KMS-11 (cell line): ENCODE data around the gene PIK3C2B.

Source experiments
- H2AFZ ChIP-seq: fragments of 200-600 bp; sonication (generic); 2 replicates; pipeline ENCODE4 v1.6.1; 2016; ENCODE audit warnings: antibody characterized with exemption, mixed run types, low read depth
- H3K27ac ChIP-seq: fragments of 200-600 bp; sonication (generic); 2 replicates; pipeline ENCODE4 v1.6.1; 2016; ENCODE audit warnings: mild to moderate bottlenecking, mixed run types
- H3K27me3 ChIP-seq: fragments of 200-600 bp; sonication (generic); 2 replicates; pipeline ENCODE4 v1.6.1; 2017; ENCODE audit warnings: mild to moderate bottlenecking, low read depth, mixed run types, moderate library complexity; ENCODE audit not compliant: insufficient read depth
- H3K36me3 ChIP-seq: fragments of 200-600 bp; sonication (generic); 2 replicates; pipeline ENCODE4 v1.6.1; 2017; ENCODE audit warnings: mild to moderate bottlenecking, mixed run types; ENCODE audit not compliant: insufficient read depth
- H3K4me1 ChIP-seq: fragments of 200-600 bp; sonication (generic); 2 replicates; pipeline ENCODE4 v1.6.1; 2016; ENCODE audit warnings: mild to moderate bottlenecking, low read depth, mixed run types; ENCODE audit not compliant: poor library complexity, severe bottlenecking
- H3K4me2 ChIP-seq: fragments of 200-600 bp; sonication (generic); 2 replicates; pipeline ENCODE4 v1.7.0; 2016; ENCODE audit warnings: mild to moderate bottlenecking, mixed run types
- H3K4me3 ChIP-seq: fragments of 200-600 bp; sonication (generic); IDR thresholded peaks from 2 replicates; pipeline ENCODE4 v1.6.1; 2017; ENCODE audit warnings: low read depth, low read length, mixed read lengths; ENCODE audit not compliant: insufficient read depth
- H3K79me2 ChIP-seq: fragments of 200-600 bp; sonication (generic); 2 replicates; pipeline ENCODE4 v1.6.1; 2016; ENCODE audit warnings: low read depth, mixed run types; ENCODE audit not compliant: insufficient read depth
- H3K9ac ChIP-seq: fragments of 200-600 bp; sonication (generic); 2 replicates; pipeline ENCODE4 v1.6.1; 2016; ENCODE audit warnings: mild to moderate bottlenecking, mixed run types
- H4K20me1 ChIP-seq: fragments of 200-600 bp; sonication (generic); 2 replicates; pipeline ENCODE4 v1.6.1; 2016; ENCODE audit warnings: mild to moderate bottlenecking, mixed run types; ENCODE audit not compliant: insufficient read depth
- CTCF ChIP-seq: fragments of 200-600 bp; sonication (generic); conservative IDR thresholded peaks from 2 replicates; pipeline ENCODE4 v1.6.1; 2017; ENCODE audit warnings: low read depth, mild to moderate bottlenecking, antibody characterized with exemption, low read length, moderate library complexity, mixed read lengths

Gene PIK3C2B

DNA sequence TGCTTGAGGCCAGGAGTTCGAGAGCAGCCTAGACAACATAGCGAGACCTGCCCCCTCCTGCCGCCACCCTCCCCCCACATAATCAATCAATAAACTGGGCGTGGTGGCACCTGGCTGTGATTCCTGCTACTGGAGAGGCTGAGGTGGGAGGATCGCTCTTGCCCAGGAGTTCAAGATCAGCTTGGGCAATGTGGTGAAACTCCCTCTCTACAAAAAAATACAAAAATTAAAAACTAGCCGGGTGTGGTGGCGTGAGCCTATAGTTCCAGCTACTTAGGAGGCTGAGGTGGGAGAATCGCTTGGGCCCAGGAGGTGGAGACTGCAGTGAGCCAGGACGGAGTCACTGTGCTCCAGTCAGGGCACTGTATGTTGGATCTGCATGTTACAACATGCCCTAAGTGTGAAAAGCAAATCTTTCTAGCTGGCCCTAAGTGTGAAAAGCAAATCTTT is 14.6 kb upstream of the PIK3C2B start:
- no peak for TF ChIP-seq CTCF
- Histone ChIP-seq H3K36me3 (no peaks in the 10 kb centered on the region), H3K4me3 (no peak overlapping the region), H3K27me3 (no peaks in the 10 kb centered on the region), H3K27ac (no peak overlapping the region), H3K9ac (no peak overlapping the region), H3K79me2 (no peaks in the 10 kb centered on the region), H3K4me1 (peaks cover 13% of the 10 kb centered on the region), H2AFZ (no peak overlapping the region), H3K4me2 (peak overlapping the region; percentile 66; the same call in 1 of the 2 replicates), H4K20me1 (no peaks in the 10 kb centered on the region)

GRCh38 chr1:204507317-204508105 is 12.9 kb upstream of the PIK3C2B start:
- peak overlapping the region; percentile 66 for H3K4me2 ChIP-seq
- H4K20me1 ChIP-seq, result no peaks in the 10 kb centered on the region
- H3K79me2 ChIP-seq, result no peaks in the 10 kb centered on the region
- H3K27me3 ChIP-seq, result no peaks in the 10 kb centered on the region
- H3K4me3 ChIP-seq, result peak overlapping the region; percentile 98
- H3K9ac ChIP-seq, result peak overlapping the region; percentile 68
- TF ChIP-seq CTCF, result no peak
- H2AFZ ChIP-seq, result peak overlapping the region; percentile 87
- peaks cover 21% of the 10 kb centered on the region for H3K4me1 ChIP-seq
- H3K36me3 ChIP-seq, result no peaks in the 10 kb centered on the region
- peak overlapping the region; percentile 78 for H3K27ac ChIP-seq

- peak overlapping the region; percentile 68 for H3K9ac ChIP-seq
- H4K20me1 ChIP-seq, result no peaks in the 10 kb centered on the region
- H2AFZ ChIP-seq, result peak overlapping the region; percentile 87
- H3K79me2 ChIP-seq, result no peaks in the 10 kb centered on the region
- no peak for TF ChIP-seq CTCF
- peak overlapping the region; percentile 78 for H3K27ac ChIP-seq
- peak overlapping the region; percentile 88 for H3K4me3 ChIP-seq
- H3K4me1 ChIP-seq, result peaks cover 21% of the 10 kb centered on the region
- H3K27me3 ChIP-seq, result no peaks in the 10 kb centered on the region
- peak overlapping the region; percentile 71 for H3K4me2 ChIP-seq
- H3K36me3 ChIP-seq, result no peaks in the 10 kb centered on the region
These were observed 12.3 kb upstream of the PIK3C2B start for GRCh38 chr1:204506969-204507316.

GRCh38 chr1:204506201-204506968 is 11.8 kb upstream of the PIK3C2B start:
- Histone ChIP-seq H4K20me1 (no peaks in the 10 kb centered on the region), H2AFZ (peak overlapping the region; percentile 50), H3K4me2 (peak overlapping the region; percentile 71), H3K9ac (peak overlapping the region; percentile 2; the same call in 1 of the 2 replicates), H3K27me3 (no peaks in the 10 kb centered on the region), H3K79me2 (no peaks in the 10 kb centered on the region), H3K27ac (peak overlapping the region; percentile 78), H3K4me3 (peak overlapping the region; percentile 66), H3K4me1 (peaks cover 21% of the 10 kb centered on the region), H3K36me3 (no peaks in the 10 kb centered on the region)
- 0 out of 2 replicates have a peak, but pooled peaks have one; percentile 13 for TF ChIP-seq CTCF
